GM12892 (cell line): ENCODE results near the gene JMY.

ENCODE experiments used
- DNase-seq: peaks from one replicate; pipeline ENCODE4 v3.0.0; 2011; ENCODE audit not compliant: insufficient read length
- FAIRE-seq: peaks from 2 replicates; lab custom pipeline; 2011; peaks lifted over from hg19 to GRCh38; lab: Jason Lieb, UNC
- POLR2A ChIP-seq: IDR thresholded peaks from 2 replicates; pipeline ENCODE4 v1.6.1; 2011; ENCODE audit warnings: low read depth, low read length, control low read depth
- POLR2AphosphoS5 ChIP-seq: IDR thresholded peaks from 2 replicates; pipeline ENCODE4 v1.6.1; 2011; ENCODE audit warnings: low read depth, low read length, control low read depth
- TAF1 ChIP-seq: IDR thresholded peaks from 2 replicates; pipeline ENCODE4 v1.6.1; 2011; ENCODE audit warnings: low read depth, mild to moderate bottlenecking, control low read depth, low read length, borderline replicate concordance

Gene JMY

DNA sequence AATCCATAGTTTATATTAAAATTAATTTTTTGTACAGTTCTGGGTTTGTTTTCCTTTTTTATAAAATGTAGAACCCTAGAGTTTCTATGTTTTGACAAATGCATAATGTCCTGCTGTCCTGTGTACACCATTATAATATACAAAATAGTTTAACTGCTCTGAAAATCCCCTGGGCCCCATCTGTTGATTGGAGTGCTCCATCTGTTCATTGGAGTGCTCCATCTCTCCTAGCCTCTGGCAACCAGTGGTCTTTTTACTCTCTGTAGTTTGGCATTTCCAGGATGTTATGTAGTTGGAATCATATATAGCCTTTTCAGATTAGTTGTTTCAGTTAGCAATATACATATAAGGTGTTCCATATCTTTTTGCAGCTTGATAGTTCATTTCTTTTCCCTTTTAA, 31.2 kb downstream of the JMY start:
- FAIRE-seq (no peak), DNase-seq (no peak)
- TF ChIP-seq POLR2A (no peak), TAF1 (no peak), POLR2AphosphoS5 (no peak)

- no peak for TF ChIP-seq POLR2A
- no peak for TF ChIP-seq POLR2AphosphoS5
- no peak for TF ChIP-seq TAF1
- no peak for DNase-seq
- FAIRE-seq = no peak
These were observed 33.8 kb downstream of the JMY start for GRCh38 chr5:79269733-79270166.

GRCh38 chr5:79273341-79273740, 37.4 kb downstream of the JMY start:
- TF ChIP-seq POLR2A (no peak), TAF1 (no peak), POLR2AphosphoS5 (no peak)
- FAIRE-seq = no peak
- no peak for DNase-seq

DNA sequence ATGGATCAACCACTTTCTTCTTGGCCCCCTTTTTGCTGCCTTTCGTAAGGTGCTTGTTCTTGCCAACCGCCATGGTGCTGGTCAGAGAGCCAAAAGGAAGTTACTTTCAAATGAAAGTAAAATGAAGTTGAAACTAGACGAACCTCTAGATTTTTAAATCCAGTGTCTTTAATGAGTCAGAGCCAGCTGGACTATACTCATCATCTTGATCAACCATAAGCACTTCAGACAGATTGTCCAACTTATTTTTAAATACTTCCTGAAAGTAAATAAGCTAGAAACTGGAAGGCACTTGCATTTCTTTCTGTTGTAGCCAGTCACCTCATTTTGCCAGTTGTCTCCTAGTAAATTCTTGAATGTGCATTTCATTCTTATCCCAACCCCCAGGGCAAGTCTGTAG, 48.9 kb downstream of the JMY start:
- no peak for DNase-seq
- TF ChIP-seq TAF1 (no peak), POLR2A (no peak), POLR2AphosphoS5 (no peak)
- no peak for FAIRE-seq

- FAIRE-seq (no peak), DNase-seq (no peak)
- TF ChIP-seq POLR2AphosphoS5 (no peak), TAF1 (no peak), POLR2A (no peak)
These were observed 49.4 kb downstream of the JMY start for GRCh38 chr5:79285285-79285684.

- TF ChIP-seq POLR2AphosphoS5 = no peak
- TF ChIP-seq POLR2A = no peak
- TF ChIP-seq TAF1 = no peak
- DNase-seq (no peak), FAIRE-seq (no peak)
These were observed 49.9 kb downstream of the JMY start for GRCh38 chr5:79285833-79286232.

DNA sequence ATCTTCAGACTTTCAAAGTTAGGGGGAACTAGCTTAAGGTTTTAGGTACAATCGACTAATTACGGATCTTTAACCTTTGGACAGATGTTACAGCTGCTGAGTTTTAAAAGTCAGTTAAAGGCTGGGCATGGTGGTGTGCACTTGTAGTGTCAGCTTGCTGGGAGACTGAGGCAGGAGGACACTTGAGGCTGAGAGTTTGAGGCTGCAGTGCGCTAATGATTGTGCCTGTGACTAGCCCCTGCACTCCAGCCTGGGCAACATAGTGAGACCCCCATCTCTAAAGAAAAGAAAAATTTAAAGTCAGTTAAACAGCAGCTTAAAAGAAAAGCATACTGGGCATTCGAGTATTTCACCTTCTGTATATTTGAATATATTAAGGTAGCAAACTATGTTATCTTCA, 51.4 kb downstream of the JMY start:
- FAIRE-seq (no peak), DNase-seq (no peak)
- TF ChIP-seq POLR2AphosphoS5 (no peak), TAF1 (no peak), POLR2A (no peak)

DNA sequence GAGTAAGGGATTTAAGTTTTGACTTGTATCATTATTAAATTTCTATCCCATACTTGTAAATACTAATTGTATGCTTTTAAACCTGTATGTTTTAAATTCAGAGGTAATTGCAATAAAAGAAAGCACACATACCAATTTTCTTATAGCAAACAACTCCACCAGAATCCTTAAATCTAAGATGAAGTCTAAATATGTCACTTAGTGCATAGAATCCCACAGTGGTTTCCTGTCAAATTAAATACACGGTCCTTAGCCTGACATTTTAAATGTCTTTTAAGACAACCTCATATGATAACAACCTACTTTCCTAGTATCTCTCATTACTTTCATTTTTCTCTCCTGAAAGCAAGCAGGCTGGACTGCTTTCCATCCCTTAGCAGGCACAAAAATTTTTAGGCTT, 52.0 kb downstream of the JMY start:
- FAIRE-seq (no peak), DNase-seq (no peak)
- no peak for TF ChIP-seq POLR2A
- no peak for TF ChIP-seq POLR2AphosphoS5

GRCh38 chr5:79295029-79295428, 59.1 kb downstream of the JMY start:
- TF ChIP-seq POLR2AphosphoS5 (no peak), TAF1 (no peak), POLR2A (no peak)
- no peak for FAIRE-seq
- DNase-seq = no peak

- FAIRE-seq (no peak), DNase-seq (no peak)
- TF ChIP-seq TAF1 (no peak), POLR2AphosphoS5 (no peak), POLR2A (no peak)
These were observed 61.7 kb downstream of the JMY start for GRCh38 chr5:79297661-79298060.

DNA sequence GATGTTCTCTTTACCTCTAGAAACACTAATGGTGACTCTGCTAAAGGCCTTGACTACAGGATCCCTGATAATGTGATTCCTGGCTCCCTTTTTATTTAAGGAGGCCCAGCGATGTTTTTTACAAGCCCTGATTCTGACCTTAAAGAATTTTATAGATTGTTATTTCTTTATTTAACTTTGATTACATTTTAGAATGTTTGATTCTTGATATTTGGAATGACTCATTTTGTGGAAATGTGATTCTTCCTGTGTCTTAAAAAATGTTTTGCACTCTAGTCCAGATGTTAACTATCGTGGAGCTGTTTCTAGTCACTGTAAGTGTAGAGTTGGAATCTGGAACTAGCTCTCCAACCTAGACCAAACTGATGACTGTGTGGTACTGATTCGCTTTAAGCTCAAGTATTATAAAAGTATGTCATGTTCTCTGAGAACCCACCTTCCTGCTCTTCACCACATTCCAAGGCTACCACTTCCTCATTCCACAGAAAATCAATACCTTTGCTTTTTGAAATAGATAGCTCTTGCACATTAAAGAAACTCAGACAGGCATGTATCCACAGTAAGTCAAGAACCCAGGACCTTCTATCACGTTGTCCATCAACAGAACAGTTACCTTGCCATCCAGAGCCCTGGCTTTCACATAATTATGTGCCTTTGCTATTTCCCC, 65.2 kb downstream of the JMY start:
- no peak for DNase-seq
- FAIRE-seq = no peak
- TF ChIP-seq POLR2A (no peak), TAF1 (no peak), POLR2AphosphoS5 (no peak)

- DNase-seq (no peak), FAIRE-seq (no peak)
- TF ChIP-seq POLR2A = no peak
- no peak for TF ChIP-seq TAF1
- no peak for TF ChIP-seq POLR2AphosphoS5
These were observed 66.5 kb downstream of the JMY start for GRCh38 chr5:79302454-79302853.

DNA sequence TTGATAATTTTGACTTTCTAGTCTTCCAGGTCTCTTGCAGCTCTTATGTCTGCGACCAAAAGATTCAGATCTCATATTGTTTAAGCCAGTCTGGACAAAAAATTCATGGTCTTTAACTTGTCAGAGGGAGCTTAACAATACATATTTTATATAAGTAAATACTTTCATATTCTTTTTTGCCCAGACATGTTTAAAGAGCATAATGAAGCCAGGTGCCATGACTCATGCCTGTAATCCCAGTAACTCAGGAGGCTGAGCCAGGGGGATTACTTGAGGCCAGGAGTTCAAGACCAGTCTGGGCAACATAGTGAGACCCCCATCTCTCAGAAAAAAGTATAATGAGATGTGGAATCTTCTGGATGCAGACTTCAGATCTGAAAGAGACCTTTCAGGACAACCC, 69.8 kb downstream of the JMY start:
- DNase-seq = no peak
- FAIRE-seq = no peak
- TF ChIP-seq TAF1 = no peak
- no peak for TF ChIP-seq POLR2AphosphoS5
- no peak for TF ChIP-seq POLR2A
